ENCODE measurements around the gene ANKS3. TPM values are rescaled to one million over a fixed set of nuclear protein-coding genes. Genes with fewer than 3 reads are reported as not detected.

The ANKS3 gene
- total and polyA plus RNA-seq, 2 donors (not counting 1 experiment from before 2014, with no cell fraction given), result 26.5 to 31.9 TPM

- Mint-ChIP-seq H3K27me3 (no peaks in the 10 kb centered on the region), H3K4me3 (no peak overlapping the region), H3K4me1 (peaks cover 6% of the 10 kb centered on the region), H3K9me3 (ENCODE audit: insufficient read depth) (no peaks in the 10 kb centered on the region), H3K27ac (no peak overlapping the region)
- peaks cover 0 to 4% of the 10 kb centered on the region in 2 donors for H3K4me1 ChIP-seq (ENCODE audit: control insufficient read depth in 2 of 2, insufficient read depth in 2 of 2, low read length in 2 of 2)
- H2AFZ ChIP-seq (ENCODE audit: insufficient read depth, low read depth, low read length, poor library complexity, severe bottlenecking), result no peak overlapping the region
- ATAC-seq (ENCODE audit: low read depth) (no peak), DNase-seq (no peak)
- POLR2A ChIA-PET, result no interaction called here
- intact Hi-C loops (cut with micrococcal nuclease), result no loop called here
- H3K27me3 ChIP-seq (replicated peaks in 1 of 4; ENCODE audit: control extremely low read depth in 1 of 4, control insufficient read depth in 3 of 4, insufficient read depth in 4 of 4, low read length in 3 of 4), result no peaks in the 10 kb centered on the region
- CTCF ChIA-PET, result interaction anchor here (0.6 kb wide), 1 partner anchor 153 kb away, joined by 3 read pairs; no protein-coding TSS in a partner anchor
- H3K79me2 ChIP-seq (ENCODE audit: control insufficient read depth, insufficient read depth, low read length), result peaks cover 20% of the 10 kb centered on the region
- H3K4me3 ChIP-seq (ENCODE audit: control extremely low read depth in 1 of 5, extremely low read depth in 1 of 5, insufficient read depth in 1 of 5, low read depth in 2 of 5, low read length in 4 of 5), result no peak overlapping the region
- 98% methylated on average over 11 of the region's 11 CpGs for WGBS (ENCODE audit: insufficient coverage)
- H3K9me3 ChIP-seq (ENCODE audit: control extremely low read depth in 1 of 3, control insufficient read depth in 2 of 3, insufficient read depth in 1 of 3, low read length in 2 of 3), result peaks cover 0 to 6% (median 0%) of the 10 kb centered on the region in 3 donors
- no peak overlapping the region for H3K9ac ChIP-seq (ENCODE audit: low read length)
- H4K20me1 ChIP-seq (ENCODE audit: control insufficient read depth, insufficient read depth, low read length, poor library complexity, severe bottlenecking), result peaks cover 4% of the 10 kb centered on the region
- no peak overlapping the region for H3K27ac ChIP-seq (ENCODE audit: low read length in 2 of 2)
- no peak overlapping the region for H3K4me2 ChIP-seq (replicated peaks; ENCODE audit: low read depth, low read length, poor library complexity, severe bottlenecking)
- peaks cover 2 to 48% of the 10 kb centered on the region in 2 experiments for H3K36me3 ChIP-seq (replicated peaks in 1 of 2; ENCODE audit: control extremely low read depth in 1 of 2, control insufficient read depth in 1 of 2, extremely low read depth in 1 of 2, insufficient read depth in 2 of 2, low read length in 1 of 2)
- no peak for TF ChIP-seq EZH2 (IDR thresholded peaks at IDR 0.05; ENCODE audit: borderline replicate concordance, insufficient read depth, low read depth, low read length, poor library complexity, severe bottlenecking)
These were observed 19.2 kb upstream of the ANKS3 start for GRCh38 chr16:4753227-4753626.

DNA sequence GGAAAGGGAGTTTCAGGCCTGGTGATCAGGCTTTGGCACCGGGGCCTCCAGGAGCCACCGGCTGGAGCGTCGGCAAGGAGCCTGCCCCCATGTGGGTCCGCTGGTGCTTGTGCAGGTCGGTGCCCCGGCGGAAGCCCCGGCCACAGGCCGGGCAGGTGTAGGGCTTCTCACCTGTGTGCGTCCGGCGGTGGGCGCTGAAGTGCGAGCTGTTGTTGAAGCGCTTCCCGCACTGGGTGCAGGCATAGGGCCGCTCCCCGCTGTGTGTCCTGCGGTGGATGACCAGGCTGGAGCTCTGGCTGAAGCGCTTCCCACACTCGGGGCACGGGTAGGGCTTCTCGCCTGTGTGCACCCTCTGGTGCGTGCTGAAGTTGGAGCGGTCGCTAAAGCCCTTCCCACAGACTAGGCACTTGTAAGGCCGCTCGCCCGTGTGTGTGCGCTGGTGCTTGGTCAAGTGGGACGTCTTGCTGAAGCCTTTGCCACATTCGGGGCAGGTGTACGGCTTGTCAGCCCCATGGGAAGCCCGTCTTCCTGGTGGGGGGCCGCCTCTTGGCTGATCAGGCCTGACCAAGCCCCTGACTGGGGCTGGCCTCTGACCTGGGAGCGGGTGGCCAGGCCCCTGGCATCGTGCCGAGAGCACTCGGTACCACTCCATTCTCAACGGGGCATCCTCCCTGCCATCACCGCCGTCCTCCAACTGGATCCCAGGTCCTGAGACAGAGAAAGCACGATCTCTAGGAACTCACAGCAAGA, 18.5 kb upstream of the ANKS3 start:
- peaks cover 20% of the 10 kb centered on the region for H3K79me2 ChIP-seq (ENCODE audit: control insufficient read depth, insufficient read depth, low read length)
- H3K4me1 Mint-ChIP-seq, result peaks cover 13% of the 10 kb centered on the region
- H3K27ac ChIP-seq (ENCODE audit: low read length in 2 of 2), result no peak overlapping the region
- H3K27ac Mint-ChIP-seq, result no peak overlapping the region
- WGBS (ENCODE audit: insufficient coverage), result 63% methylated on average over 41 of the region's 44 CpGs
- ChIA-PET CTCF (no interaction called here), POLR2A (interaction anchor here (1.2 kb wide), 1 partner anchor 18 kb away, joined by 3 read pairs; the partner anchor contains the start of genes ANKS3 and DNAAF8)
- peaks cover 2 to 45% of the 10 kb centered on the region in 2 experiments for H3K36me3 ChIP-seq (replicated peaks in 1 of 2; ENCODE audit: control extremely low read depth in 1 of 2, control insufficient read depth in 1 of 2, extremely low read depth in 1 of 2, insufficient read depth in 2 of 2, low read length in 1 of 2)
- TF ChIP-seq EZH2 (IDR thresholded peaks at IDR 0.05; ENCODE audit: borderline replicate concordance, insufficient read depth, low read depth, low read length, poor library complexity, severe bottlenecking) (no peak), CTCF (IDR thresholded peaks at IDR 0.05) (no peak)
- ATAC-seq (ENCODE audit: low read depth), result no peak
- no peak overlapping the region for H3K4me3 Mint-ChIP-seq
- H2AFZ ChIP-seq (ENCODE audit: insufficient read depth, low read depth, low read length, poor library complexity, severe bottlenecking), result no peak overlapping the region
- H3K27me3 Mint-ChIP-seq, result no peaks in the 10 kb centered on the region
- no peak overlapping the region for H3K4me3 ChIP-seq (ENCODE audit: control extremely low read depth in 1 of 5, extremely low read depth in 1 of 5, insufficient read depth in 1 of 5, low read depth in 2 of 5, low read length in 4 of 5)
- H3K4me2 ChIP-seq (replicated peaks; ENCODE audit: low read depth, low read length, poor library complexity, severe bottlenecking), result no peak overlapping the region
- no peak overlapping the region for H3K9ac ChIP-seq (ENCODE audit: low read length)
- intact Hi-C loops (cut with micrococcal nuclease), result no loop called here
- peaks cover 0 to 6% (median 0%) of the 10 kb centered on the region in 3 donors for H3K9me3 ChIP-seq (ENCODE audit: control extremely low read depth in 1 of 3, control insufficient read depth in 2 of 3, insufficient read depth in 1 of 3, low read length in 2 of 3)
- no peaks in the 10 kb centered on the region for H3K9me3 Mint-ChIP-seq (ENCODE audit: insufficient read depth)
- H3K27me3 ChIP-seq (replicated peaks in 1 of 4; ENCODE audit: control extremely low read depth in 1 of 4, control insufficient read depth in 3 of 4, insufficient read depth in 4 of 4, low read length in 3 of 4), result no peaks in the 10 kb centered on the region
- DNase-seq, result no peak
- H3K4me1 ChIP-seq (ENCODE audit: control insufficient read depth in 2 of 2, insufficient read depth in 2 of 2, low read length in 2 of 2), result peaks cover 0 to 11% of the 10 kb centered on the region in 2 donors
- H4K20me1 ChIP-seq (ENCODE audit: control insufficient read depth, insufficient read depth, low read length, poor library complexity, severe bottlenecking), result peaks cover 4% of the 10 kb centered on the region
